Measurements from ENCODE around the gene ZFP1. TPM values are rescaled to one million over a fixed set of nuclear protein-coding genes. Genes with fewer than 3 reads are reported as not detected.

ZFP1 gene
- total RNA-seq, 1 donor from 2014 or later = 10.3 TPM

DNA sequence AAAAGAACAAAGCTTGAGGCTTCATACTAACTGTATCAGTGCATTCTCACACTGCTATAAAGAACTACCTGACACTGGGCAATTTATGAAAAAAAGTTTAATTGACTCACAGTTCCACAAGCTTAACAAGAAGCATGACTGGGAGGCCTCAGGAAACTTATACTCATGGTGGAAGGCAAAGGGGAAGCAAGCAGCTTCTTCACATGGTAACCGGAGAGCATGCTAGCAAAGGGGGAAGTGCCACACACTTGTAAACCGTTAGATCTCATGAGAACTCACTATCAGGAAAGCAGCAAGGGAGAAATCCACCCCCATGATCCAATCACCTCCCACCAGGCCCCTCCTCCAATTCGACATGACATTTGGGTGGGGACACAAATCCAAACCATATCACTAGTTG, 33.3 kb downstream of the ZFP1 start:
- TF ChIP-seq, protein P1, sequence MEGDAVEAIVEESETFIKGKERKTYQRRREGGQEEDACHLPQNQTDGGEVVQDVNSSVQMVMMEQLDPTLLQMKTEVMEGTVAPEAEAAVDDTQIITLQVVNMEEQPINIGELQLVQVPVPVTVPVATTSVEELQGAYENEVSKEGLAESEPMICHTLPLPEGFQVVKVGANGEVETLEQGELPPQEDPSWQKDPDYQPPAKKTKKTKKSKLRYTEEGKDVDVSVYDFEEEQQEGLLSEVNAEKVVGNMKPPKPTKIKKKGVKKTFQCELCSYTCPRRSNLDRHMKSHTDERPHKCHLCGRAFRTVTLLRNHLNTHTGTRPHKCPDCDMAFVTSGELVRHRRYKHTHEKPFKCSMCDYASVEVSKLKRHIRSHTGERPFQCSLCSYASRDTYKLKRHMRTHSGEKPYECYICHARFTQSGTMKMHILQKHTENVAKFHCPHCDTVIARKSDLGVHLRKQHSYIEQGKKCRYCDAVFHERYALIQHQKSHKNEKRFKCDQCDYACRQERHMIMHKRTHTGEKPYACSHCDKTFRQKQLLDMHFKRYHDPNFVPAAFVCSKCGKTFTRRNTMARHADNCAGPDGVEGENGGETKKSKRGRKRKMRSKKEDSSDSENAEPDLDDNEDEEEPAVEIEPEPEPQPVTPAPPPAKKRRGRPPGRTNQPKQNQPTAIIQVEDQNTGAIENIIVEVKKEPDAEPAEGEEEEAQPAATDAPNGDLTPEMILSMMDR (IDR thresholded peaks at IDR 0.05; ENCODE audit: insufficient read depth, low read length, poor library complexity, severe bottlenecking) = no peak
- no peak overlapping the region for H3K4me3 ChIP-seq (ENCODE audit: low read depth, low read length)
- no peaks in the 10 kb centered on the region for H3K36me3 ChIP-seq (ENCODE audit: control insufficient read depth, insufficient read depth, low read length)
- DNase-seq (ENCODE audit: low read depth) = no peak
- no peaks in the 10 kb centered on the region for H3K27me3 ChIP-seq (ENCODE audit: control insufficient read depth, insufficient read depth, low read length)

DNA sequence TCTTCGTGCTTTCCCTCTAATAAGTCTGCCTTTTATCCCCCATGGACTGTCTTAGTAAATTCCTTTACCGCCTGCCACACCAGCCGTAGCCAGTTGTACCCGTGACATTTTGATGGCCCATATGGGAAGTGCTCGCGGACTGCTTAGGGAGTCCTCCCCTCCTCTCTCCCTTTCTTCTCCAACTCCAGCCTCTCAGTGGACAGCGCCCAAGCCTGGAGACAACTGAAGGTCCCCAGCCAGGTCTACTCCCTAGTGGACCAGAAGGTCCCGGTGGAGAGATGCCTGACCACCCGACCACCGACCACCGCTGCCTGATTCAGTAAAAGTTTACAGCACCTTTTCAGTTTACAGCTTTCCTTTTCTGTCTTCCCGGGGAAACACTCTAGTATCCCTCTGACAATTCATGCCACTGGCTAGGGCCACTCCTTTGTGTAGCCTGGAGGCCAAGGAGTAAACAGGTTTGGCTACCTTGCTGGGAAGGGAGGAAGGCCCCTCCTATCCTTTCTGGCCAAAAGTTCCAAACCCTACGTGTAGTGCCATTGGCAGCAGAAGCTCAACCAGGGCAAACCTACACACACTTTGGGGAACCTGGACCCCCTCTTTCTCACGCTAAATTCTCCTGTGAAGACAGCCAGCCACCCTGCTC, 40.6 kb downstream of the ZFP1 start:
- TF ChIP-seq, protein P1 (IDR thresholded peaks at IDR 0.05; ENCODE audit: insufficient read depth, low read length, poor library complexity, severe bottlenecking) = no peak
- Histone ChIP-seq H3K27me3 (ENCODE audit: control insufficient read depth, insufficient read depth, low read length) (peaks cover 4% of the 10 kb centered on the region), H3K36me3 (ENCODE audit: control insufficient read depth, insufficient read depth, low read length) (no peaks in the 10 kb centered on the region), H3K4me3 (ENCODE audit: low read depth, low read length) (no peak overlapping the region)
- no peak for DNase-seq (ENCODE audit: low read depth)

DNA sequence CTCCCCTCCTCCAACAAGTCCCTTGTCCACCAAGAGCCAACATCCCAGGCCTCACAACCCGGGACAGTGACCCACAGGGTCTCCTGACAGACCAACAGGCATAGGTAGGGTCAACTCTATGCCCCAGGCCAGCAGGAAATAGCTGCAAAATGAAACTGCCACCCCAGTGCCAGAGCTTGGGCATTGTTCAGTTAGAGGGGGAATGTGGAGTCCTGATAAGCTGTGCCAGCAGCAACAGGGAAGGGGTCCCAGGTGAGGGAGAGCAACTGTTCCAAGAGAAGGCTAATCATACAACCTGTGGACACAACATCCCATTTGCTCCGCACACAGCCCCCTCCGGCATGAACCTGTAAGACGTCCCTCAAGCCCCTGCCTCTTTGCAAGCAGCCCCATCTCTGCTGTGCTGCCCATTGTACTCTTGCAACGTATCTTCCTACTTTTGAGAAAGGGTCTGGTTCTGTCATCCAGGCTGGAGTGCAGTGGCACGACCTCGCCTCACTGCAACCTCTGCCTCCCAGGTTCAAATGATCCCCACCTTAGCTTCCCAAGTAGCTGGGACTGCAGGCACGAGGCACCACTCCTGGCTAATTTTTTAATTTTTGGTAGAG, 41.4 kb downstream of the ZFP1 start:
- Histone ChIP-seq H3K4me3 (ENCODE audit: low read depth, low read length) (no peak overlapping the region), H3K27me3 (ENCODE audit: control insufficient read depth, insufficient read depth, low read length) (peaks cover 4% of the 10 kb centered on the region), H3K36me3 (ENCODE audit: control insufficient read depth, insufficient read depth, low read length) (no peaks in the 10 kb centered on the region)
- no peak for DNase-seq (ENCODE audit: low read depth)
- TF ChIP-seq, protein P1 (IDR thresholded peaks at IDR 0.05; ENCODE audit: insufficient read depth, low read length, poor library complexity, severe bottlenecking) = no peak

DNA sequence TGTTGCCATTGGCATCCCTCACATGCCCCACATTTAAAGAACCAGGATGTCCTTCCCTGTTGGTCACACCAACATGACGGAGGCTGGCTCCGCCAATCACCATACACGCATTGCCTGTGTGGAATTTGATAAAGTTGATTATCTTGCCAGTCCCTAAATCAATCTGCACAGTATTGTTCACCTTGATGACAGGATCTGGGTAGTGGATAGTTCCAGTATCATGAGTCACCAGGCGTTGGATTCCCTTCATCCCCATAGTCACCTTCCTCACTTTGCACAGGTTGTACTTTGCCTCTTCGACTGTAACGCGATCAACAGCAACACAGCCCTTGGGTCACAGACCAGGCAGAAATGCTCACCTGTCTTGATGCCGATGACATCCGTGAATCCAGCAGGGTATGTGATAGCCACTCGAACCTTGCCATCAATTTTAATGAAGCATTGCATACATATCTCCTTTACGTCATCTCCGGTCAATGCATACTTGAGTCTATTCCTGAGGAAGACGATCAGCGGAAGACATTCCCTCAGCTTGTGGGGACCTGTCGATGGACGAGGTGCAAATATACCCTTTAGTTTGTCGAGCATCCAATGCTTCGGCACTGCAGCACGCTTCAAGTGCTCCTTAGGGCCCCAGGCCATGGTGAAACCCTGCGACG, 44.4 kb downstream of the ZFP1 start:
- DNase-seq (ENCODE audit: low read depth) = no peak
- TF ChIP-seq, protein P1 (IDR thresholded peaks at IDR 0.05; ENCODE audit: insufficient read depth, low read length, poor library complexity, severe bottlenecking) = no peak
- H3K4me3 ChIP-seq (ENCODE audit: low read depth, low read length) = no peak overlapping the region

DNA sequence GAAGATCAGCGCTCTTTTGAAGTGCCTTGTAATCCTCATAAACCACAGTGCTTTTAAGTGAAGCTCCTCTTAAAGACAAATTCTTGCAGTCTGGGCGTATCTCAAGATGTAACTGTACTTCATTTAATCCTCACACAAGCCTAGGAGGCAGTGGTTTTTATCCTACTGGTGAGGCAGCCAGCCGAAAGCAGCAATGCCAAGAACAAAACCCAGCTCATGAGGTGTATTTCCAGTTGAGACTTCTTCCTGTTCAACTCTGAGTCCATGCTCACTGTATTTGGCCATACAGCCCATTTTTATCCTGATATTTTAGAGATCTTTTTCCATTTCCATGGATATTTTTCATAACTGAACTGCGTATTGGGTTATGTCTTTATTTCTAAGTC, 44.9 kb downstream of the ZFP1 start:
- H3K36me3 ChIP-seq (ENCODE audit: control insufficient read depth, insufficient read depth, low read length) = no peaks in the 10 kb centered on the region
- DNase-seq (ENCODE audit: low read depth) = no peak
- TF ChIP-seq, protein P1 (IDR thresholded peaks at IDR 0.05; ENCODE audit: insufficient read depth, low read length, poor library complexity, severe bottlenecking) = no peak
- H3K4me3 ChIP-seq (ENCODE audit: low read depth, low read length) = no peak overlapping the region
- H3K27me3 ChIP-seq (ENCODE audit: control insufficient read depth, insufficient read depth, low read length) = peaks cover 20% of the 10 kb centered on the region

More for the DNA sequence above, 44.4 kb downstream of the ZFP1 start:
- H3K36me3 ChIP-seq (ENCODE audit: control insufficient read depth, insufficient read depth, low read length) = no peaks in the 10 kb centered on the region
- H3K27me3 ChIP-seq (ENCODE audit: control insufficient read depth, insufficient read depth, low read length) = peaks cover 16% of the 10 kb centered on the region
